ENCODE results near the gene FILIP1L. TPM values are rescaled to one million over a fixed set of nuclear protein-coding genes. Genes with fewer than 3 reads are reported as not detected.

The FILIP1L gene
- polyA plus RNA-seq, 3 donors: 0.13 to 0.40 (median 0.25) TPM

DNA sequence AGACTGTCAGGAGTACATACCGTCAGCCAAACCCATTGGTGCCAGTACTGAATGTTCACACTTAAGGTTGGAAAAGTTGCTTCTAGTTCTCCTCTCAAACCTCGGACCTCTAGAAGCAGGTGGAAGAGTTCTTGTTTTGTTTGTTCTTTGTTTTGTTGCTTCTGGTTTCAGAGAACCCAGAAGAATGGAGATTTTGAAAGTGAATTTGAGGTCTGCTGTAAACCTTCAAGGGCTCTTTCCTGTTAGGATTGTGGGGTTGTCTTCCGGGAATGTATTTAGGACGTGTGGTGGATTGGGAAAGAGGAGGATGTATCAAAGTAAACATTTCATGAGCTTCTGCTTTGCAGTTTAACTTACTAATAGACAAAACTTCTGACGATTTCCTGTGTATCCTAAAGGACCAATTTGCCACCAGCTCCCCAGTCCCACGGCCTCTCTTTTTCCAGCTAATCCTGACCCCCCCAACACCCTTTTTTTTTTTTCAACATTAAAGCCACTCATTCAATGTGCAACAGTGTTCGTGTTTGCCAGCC lies 50.3 kb downstream of the FILIP1L start:
- Histone ChIP-seq H3K4me1 (ENCODE audit: control insufficient read depth in 1 of 2, insufficient read depth in 2 of 2, low read length in 2 of 2) (peaks cover 12 to 17% of the 10 kb centered on the region in 2 donors), H3K4me3 (replicated peaks in 1 of 3; ENCODE audit: low read depth in 2 of 3, low read length in 3 of 3) (no peak overlapping the region), H3K36me3 (replicated peaks in 1 of 2; ENCODE audit: control insufficient read depth in 1 of 2, insufficient read depth in 2 of 2, low read length in 2 of 2) (no peaks in the 10 kb centered on the region), H3K4me2 (replicated peaks; ENCODE audit: extremely low read depth, low read length, poor library complexity, severe bottlenecking) (no peak overlapping the region), H3K9ac (ENCODE audit: insufficient read depth, low read length, poor library complexity, severe bottlenecking) (no peak overlapping the region), H3K79me2 (ENCODE audit: insufficient read depth, low read length) (no peaks in the 10 kb centered on the region), H2AFZ (ENCODE audit: insufficient read depth, low read depth, low read length, poor library complexity, severe bottlenecking) (no peak overlapping the region), H3K9me3 (replicated peaks in 1 of 2; ENCODE audit: control insufficient read depth in 1 of 2, insufficient read depth in 1 of 2, low read length in 2 of 2) (no peaks in the 10 kb centered on the region), H3K27me3 (ENCODE audit: control insufficient read depth in 2 of 2, insufficient read depth in 2 of 2, low read length in 2 of 2) (no peaks in the 10 kb centered on the region), H3K27ac (ENCODE audit: low read depth in 1 of 2, low read length in 2 of 2) (no peak overlapping the region), H4K20me1 (ENCODE audit: insufficient read depth, low read length) (no peaks in the 10 kb centered on the region)
- Mint-ChIP-seq H3K27me3 (ENCODE audit: low read depth in 3 of 3) (peaks cover 0 to 4% (median 3%) of the 10 kb centered on the region in 3 donors), H3K27ac (no peak overlapping the region), H3K4me3 (no peak overlapping the region), H3K4me1 (peaks cover 20% of the 10 kb centered on the region), H3K36me3 (no peaks in the 10 kb centered on the region), H3K9me3 (no peaks in the 10 kb centered on the region)
- intact Hi-C loops (cut with micrococcal nuclease): no loop called here
- TF ChIP-seq, protein P1, sequence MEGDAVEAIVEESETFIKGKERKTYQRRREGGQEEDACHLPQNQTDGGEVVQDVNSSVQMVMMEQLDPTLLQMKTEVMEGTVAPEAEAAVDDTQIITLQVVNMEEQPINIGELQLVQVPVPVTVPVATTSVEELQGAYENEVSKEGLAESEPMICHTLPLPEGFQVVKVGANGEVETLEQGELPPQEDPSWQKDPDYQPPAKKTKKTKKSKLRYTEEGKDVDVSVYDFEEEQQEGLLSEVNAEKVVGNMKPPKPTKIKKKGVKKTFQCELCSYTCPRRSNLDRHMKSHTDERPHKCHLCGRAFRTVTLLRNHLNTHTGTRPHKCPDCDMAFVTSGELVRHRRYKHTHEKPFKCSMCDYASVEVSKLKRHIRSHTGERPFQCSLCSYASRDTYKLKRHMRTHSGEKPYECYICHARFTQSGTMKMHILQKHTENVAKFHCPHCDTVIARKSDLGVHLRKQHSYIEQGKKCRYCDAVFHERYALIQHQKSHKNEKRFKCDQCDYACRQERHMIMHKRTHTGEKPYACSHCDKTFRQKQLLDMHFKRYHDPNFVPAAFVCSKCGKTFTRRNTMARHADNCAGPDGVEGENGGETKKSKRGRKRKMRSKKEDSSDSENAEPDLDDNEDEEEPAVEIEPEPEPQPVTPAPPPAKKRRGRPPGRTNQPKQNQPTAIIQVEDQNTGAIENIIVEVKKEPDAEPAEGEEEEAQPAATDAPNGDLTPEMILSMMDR (IDR thresholded peaks at IDR 0.05): no peak
- 68% methylated on average over 3 of the region's 7 CpGs for WGBS (ENCODE audit: insufficient coverage)
- DNase-seq: no peak

GRCh38 chr3:100062665-100063064 lies 51.6 kb downstream of the FILIP1L start:
- Histone ChIP-seq H3K9ac (ENCODE audit: insufficient read depth, low read length, poor library complexity, severe bottlenecking) (no peak overlapping the region), H3K4me3 (replicated peaks in 1 of 3; ENCODE audit: low read depth in 2 of 3, low read length in 3 of 3) (no peak overlapping the region), H3K4me2 (replicated peaks; ENCODE audit: extremely low read depth, low read length, poor library complexity, severe bottlenecking) (no peak overlapping the region), H3K27me3 (ENCODE audit: control insufficient read depth in 2 of 2, insufficient read depth in 2 of 2, low read length in 2 of 2) (no peaks in the 10 kb centered on the region), H3K9me3 (replicated peaks in 1 of 2; ENCODE audit: control insufficient read depth in 1 of 2, insufficient read depth in 1 of 2, low read length in 2 of 2) (no peaks in the 10 kb centered on the region), H3K36me3 (replicated peaks in 1 of 2; ENCODE audit: control insufficient read depth in 1 of 2, insufficient read depth in 2 of 2, low read length in 2 of 2) (no peaks in the 10 kb centered on the region), H3K27ac (ENCODE audit: low read depth in 1 of 2, low read length in 2 of 2) (no peak overlapping the region), H3K79me2 (ENCODE audit: insufficient read depth, low read length) (no peaks in the 10 kb centered on the region), H2AFZ (ENCODE audit: insufficient read depth, low read depth, low read length, poor library complexity, severe bottlenecking) (no peak overlapping the region), H3K4me1 (ENCODE audit: control insufficient read depth in 1 of 2, insufficient read depth in 2 of 2, low read length in 2 of 2) (peaks cover 11 to 17% of the 10 kb centered on the region in 2 donors), H4K20me1 (ENCODE audit: insufficient read depth, low read length) (no peaks in the 10 kb centered on the region)
- intact Hi-C loops (cut with micrococcal nuclease): no loop called here
- 100% methylated on average over 4 of the region's 4 CpGs for WGBS (ENCODE audit: insufficient coverage)
- Mint-ChIP-seq H3K4me3 (no peak overlapping the region), H3K4me1 (peaks cover 16% of the 10 kb centered on the region), H3K9me3 (no peaks in the 10 kb centered on the region), H3K27me3 (ENCODE audit: low read depth in 3 of 3) (peaks cover 0 to 4% (median 3%) of the 10 kb centered on the region in 3 donors), H3K27ac (no peak overlapping the region), H3K36me3 (peaks cover 0 to 2% of the 10 kb centered on the region in 2 donors)
- TF ChIP-seq, protein P1 (IDR thresholded peaks at IDR 0.05): no peak
- no peak for DNase-seq

Measured in CD14-positive monocyte (primary cell).